OCI-LY3 (cell line): Measurements from ENCODE around the gene GRAMD2A.

ENCODE experiments used
- H2AFZ ChIP-seq: fragments of 200-600, 300-600 bp; shearing (Covaris generic); 2 replicates; pipeline ENCODE4 v1.6.0; 2014; ENCODE audit warnings: antibody characterized with exemption, low read depth, low read length
- H3K27ac ChIP-seq: fragments of 200-600, 300-600 bp; sonication (generic); 2 replicates; pipeline ENCODE4 v1.5.1; 2014; ENCODE audit warnings: mild to moderate bottlenecking, low read length, moderate library complexity, mixed read lengths
- H3K27me3 ChIP-seq: fragments of 200-600, 300-600 bp; sonication (generic); 2 replicates; pipeline ENCODE4 v1.6.1; 2014; ENCODE audit warnings: low read depth, low read length, mixed read lengths
- H3K36me3 ChIP-seq: fragments of 200-600, 300-600 bp; sonication (generic); replicated peaks from 2 replicates; pipeline ENCODE3; 2014; ENCODE audit warnings: low read depth, low read length, mixed read lengths
- H3K4me1 ChIP-seq: fragments of 300-600, 200-600 bp; sonication (generic); 2 replicates; pipeline ENCODE4 v1.6.1; 2014; ENCODE audit warnings: low read length, mixed read lengths
- H3K4me2 ChIP-seq: fragments of 200-600, 300-600 bp; sonication (generic); 2 replicates; pipeline ENCODE4 v1.6.1; 2014; ENCODE audit warnings: low read length, mixed read lengths
- H3K4me3 ChIP-seq: fragments of 300-600, 200-600 bp; sonication (generic); 2 replicates; pipeline ENCODE4 v1.5.1; 2014; ENCODE audit warnings: antibody characterized with exemption, mild to moderate bottlenecking, low read length, moderate library complexity
- H3K79me2 ChIP-seq: fragments of 300-600, 200-600 bp; shearing (Covaris generic); 2 replicates; pipeline ENCODE4 v1.6.1; 2014; ENCODE audit warnings: mild to moderate bottlenecking, low read length, mixed read lengths
- H3K9ac ChIP-seq: fragments of 300-600, 200-600 bp; shearing (Covaris generic); 2 replicates; pipeline ENCODE4 v1.6.0; 2014; ENCODE audit warnings: mild to moderate bottlenecking, low read length, moderate library complexity
- H3K9me3 ChIP-seq: fragments of 200-600, 300-600 bp; shearing (Covaris generic); 2 replicates; pipeline ENCODE4 v1.6.1; 2014; ENCODE audit warnings: low read length, mixed read lengths; ENCODE audit not compliant: insufficient read depth
- H4K20me1 ChIP-seq: fragments of 200-600, 300-600 bp; sonication (generic); 2 replicates; pipeline ENCODE4 v1.6.1; 2016; ENCODE audit warnings: low read length, mixed read lengths; ENCODE audit not compliant: insufficient read depth
- EZH2phosphoT487 ChIP-seq: fragments of 200-600 bp; shearing (Covaris generic); IDR thresholded peaks from 2 replicates; pipeline ENCODE4 v1.6.1; 2018; ENCODE audit warnings: antibody characterized with exemption, mixed run types, low read depth
- TF ChIP-seq, protein P1 (sequence below): fragments of 200-600, 300-600 bp; sonication (generic); IDR thresholded peaks from 2 replicates; pipeline ENCODE4 v1.5.1; 2014; ENCODE audit warnings: antibody characterized with exemption, low read length, low read depth

Gene GRAMD2A

GRCh38 chr15:72217216-72217615 is 19.6 kb upstream of the GRAMD2A start:
- H4K20me1 ChIP-seq, result peaks cover 100% of the 10 kb centered on the region
- H3K79me2 ChIP-seq, result peaks cover 98% of the 10 kb centered on the region
- TF ChIP-seq EZH2phosphoT487, result no peak
- TF ChIP-seq, protein P1, sequence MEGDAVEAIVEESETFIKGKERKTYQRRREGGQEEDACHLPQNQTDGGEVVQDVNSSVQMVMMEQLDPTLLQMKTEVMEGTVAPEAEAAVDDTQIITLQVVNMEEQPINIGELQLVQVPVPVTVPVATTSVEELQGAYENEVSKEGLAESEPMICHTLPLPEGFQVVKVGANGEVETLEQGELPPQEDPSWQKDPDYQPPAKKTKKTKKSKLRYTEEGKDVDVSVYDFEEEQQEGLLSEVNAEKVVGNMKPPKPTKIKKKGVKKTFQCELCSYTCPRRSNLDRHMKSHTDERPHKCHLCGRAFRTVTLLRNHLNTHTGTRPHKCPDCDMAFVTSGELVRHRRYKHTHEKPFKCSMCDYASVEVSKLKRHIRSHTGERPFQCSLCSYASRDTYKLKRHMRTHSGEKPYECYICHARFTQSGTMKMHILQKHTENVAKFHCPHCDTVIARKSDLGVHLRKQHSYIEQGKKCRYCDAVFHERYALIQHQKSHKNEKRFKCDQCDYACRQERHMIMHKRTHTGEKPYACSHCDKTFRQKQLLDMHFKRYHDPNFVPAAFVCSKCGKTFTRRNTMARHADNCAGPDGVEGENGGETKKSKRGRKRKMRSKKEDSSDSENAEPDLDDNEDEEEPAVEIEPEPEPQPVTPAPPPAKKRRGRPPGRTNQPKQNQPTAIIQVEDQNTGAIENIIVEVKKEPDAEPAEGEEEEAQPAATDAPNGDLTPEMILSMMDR, result no peak
- no peaks in the 10 kb centered on the region for H3K27me3 ChIP-seq
- H3K9ac ChIP-seq, result no peak overlapping the region
- peaks cover 82% of the 10 kb centered on the region for H3K36me3 ChIP-seq
- no peak overlapping the region for H3K4me3 ChIP-seq
- peaks cover 11% of the 10 kb centered on the region; the same call in 1 of the 2 replicates for H3K4me1 ChIP-seq
- H3K4me2 ChIP-seq, result no peak overlapping the region
- H3K27ac ChIP-seq, result no peak overlapping the region
- no peak overlapping the region for H2AFZ ChIP-seq
- H3K9me3 ChIP-seq, result no peaks in the 10 kb centered on the region

- H2AFZ ChIP-seq, result no peak overlapping the region
- TF ChIP-seq, protein P1, result no peak
- no peak for TF ChIP-seq EZH2phosphoT487
- peaks cover 98% of the 10 kb centered on the region for H3K79me2 ChIP-seq
- no peaks in the 10 kb centered on the region for H3K27me3 ChIP-seq
- no peak overlapping the region for H3K4me3 ChIP-seq
- H3K36me3 ChIP-seq, result peaks cover 83% of the 10 kb centered on the region
- peaks cover 4% of the 10 kb centered on the region; the same call in 1 of the 2 replicates for H3K4me1 ChIP-seq
- no peak overlapping the region for H3K4me2 ChIP-seq
- no peak overlapping the region for H3K9ac ChIP-seq
- H4K20me1 ChIP-seq, result peaks cover 100% of the 10 kb centered on the region
- no peak overlapping the region for H3K27ac ChIP-seq
- H3K9me3 ChIP-seq, result no peaks in the 10 kb centered on the region
Observed at GRCh38 chr15:72216079-72216478, 18.5 kb upstream of the GRAMD2A start.

DNA sequence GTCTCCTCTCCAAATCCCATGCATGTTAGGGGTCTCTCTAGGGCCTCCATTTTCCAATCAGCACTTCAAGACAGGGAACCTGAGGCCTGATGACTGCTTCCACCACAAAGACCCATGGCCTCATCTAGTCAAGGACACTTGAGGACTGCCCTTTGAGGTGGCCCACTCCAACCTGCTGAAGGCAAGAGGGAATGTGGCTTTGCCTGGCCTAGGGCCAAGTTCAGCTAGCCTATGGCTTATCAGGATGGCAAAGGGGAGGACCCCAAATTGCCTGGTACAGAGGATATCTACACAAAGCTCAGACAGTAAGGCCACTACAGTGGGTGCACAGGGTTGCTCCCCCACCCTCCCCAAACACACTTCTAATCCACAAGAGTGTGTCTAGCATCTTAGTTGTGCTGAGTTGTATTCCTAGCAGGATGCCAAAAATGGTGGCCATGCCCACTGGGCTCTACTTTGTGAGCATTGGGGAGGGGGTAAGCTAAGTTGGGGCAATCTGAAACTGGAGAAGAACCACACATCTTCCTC is 10.0 kb upstream of the GRAMD2A start:
- Histone ChIP-seq H2AFZ (no peak overlapping the region), H3K27ac (no peak overlapping the region), H3K4me2 (no peak overlapping the region), H3K4me1 (no peaks in the 10 kb centered on the region), H3K9ac (no peak overlapping the region), H3K4me3 (no peak overlapping the region), H3K27me3 (no peaks in the 10 kb centered on the region), H4K20me1 (peaks cover 98% of the 10 kb centered on the region), H3K79me2 (peaks cover 87% of the 10 kb centered on the region), H3K9me3 (no peaks in the 10 kb centered on the region), H3K36me3 (peaks cover 95% of the 10 kb centered on the region)
- TF ChIP-seq, protein P1, result no peak
- TF ChIP-seq EZH2phosphoT487, result no peak

DNA sequence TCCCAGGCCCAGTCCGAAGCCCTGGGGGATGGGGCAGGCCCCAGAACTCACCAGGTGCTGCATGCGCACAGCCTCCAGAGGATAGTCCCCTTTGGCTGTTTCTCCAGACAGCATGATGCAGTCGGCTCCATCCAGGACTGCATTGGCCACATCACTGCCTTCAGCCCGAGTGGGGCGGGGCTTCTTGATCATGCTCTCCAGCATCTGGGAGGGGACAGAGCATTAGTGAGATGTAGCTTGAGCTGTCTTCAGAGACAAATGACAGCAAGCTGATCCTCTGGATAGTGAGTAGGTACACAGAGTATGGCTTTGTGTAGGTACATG is 9.1 kb upstream of the GRAMD2A start:
- H4K20me1 ChIP-seq, result peaks cover 98% of the 10 kb centered on the region
- H3K4me2 ChIP-seq, result no peak overlapping the region
- no peak overlapping the region for H3K4me3 ChIP-seq
- H3K9me3 ChIP-seq, result no peaks in the 10 kb centered on the region
- H3K9ac ChIP-seq, result no peak overlapping the region
- H3K27ac ChIP-seq, result no peak overlapping the region
- TF ChIP-seq EZH2phosphoT487, result no peak
- TF ChIP-seq, protein P1, result no peak
- H3K27me3 ChIP-seq, result no peaks in the 10 kb centered on the region
- peaks cover 78% of the 10 kb centered on the region for H3K79me2 ChIP-seq
- H3K36me3 ChIP-seq, result peaks cover 97% of the 10 kb centered on the region
- no peak overlapping the region for H2AFZ ChIP-seq
- H3K4me1 ChIP-seq, result no peaks in the 10 kb centered on the region
